Skin of body (tissue), 2 donors: ENCODE results near the gene TMEM182. TPM values are rescaled to one million over a fixed set of nuclear protein-coding genes. Genes with fewer than 3 reads are reported as not detected.
A peak's percentile ranks its signal among the peaks of the same experiment; 100 is the strongest.

ENCODE experiments used
- DNase-seq: peaks from one replicate; lab custom pipeline; 2025; lab: John Stamatoyannopoulos, UW
- total RNA-seq: library from RNA; depleted of rRNA; stranded (reverse); fragments of >200 nt; gene quantifications from one replicate; pipeline ENCODE4 v1.2.3, GENCODE V29; 2014

The TMEM182 gene
- total RNA-seq = 32.6 TPM

- DNase-seq = no peak
Measured at GRCh38 chr2:102761763-102762162, at the start of gene TMEM182. TSS of gene TMEM182 (plus strand) at chr2:102762031. CDS start at chr2:102762218, 187 bp downstream.

- no peak for DNase-seq
Measured at GRCh38 chr2:102717308-102718018, 44.4 kb upstream of the TMEM182 start.

- DNase-seq = no peak
Measured at GRCh38 chr2:102718387-102719316, 43.2 kb upstream of the TMEM182 start.

GRCh38 chr2:102724016-102724490, 37.8 kb upstream of the TMEM182 start:
- DNase-seq = no peak

GRCh38 chr2:102724553-102724952, 37.3 kb upstream of the TMEM182 start:
- no peak for DNase-seq

GRCh38 chr2:102726128-102727087, 35.4 kb upstream of the TMEM182 start:
- DNase-seq = no peak

- no peak for DNase-seq
Measured at GRCh38 chr2:102735416-102736109, 26.3 kb upstream of the TMEM182 start.

- no peak for DNase-seq
Measured at GRCh38 chr2:102736110-102736409, 25.8 kb upstream of the TMEM182 start.

GRCh38 chr2:102736410-102737409, 25.1 kb upstream of the TMEM182 start:
- DNase-seq = peak; percentile 40

- no peak for DNase-seq
Measured at GRCh38 chr2:102737431-102737830, 24.4 kb upstream of the TMEM182 start.

- no peak for DNase-seq
Measured at GRCh38 chr2:102743259-102743658, 18.6 kb upstream of the TMEM182 start.

- no peak for DNase-seq
Measured at GRCh38 chr2:102748107-102748506, 13.7 kb upstream of the TMEM182 start.

- no peak for DNase-seq
Measured at GRCh38 chr2:102749938-102750337, 11.9 kb upstream of the TMEM182 start.

- peak; percentile 8 for DNase-seq
Measured at GRCh38 chr2:102753563-102754159, 8.2 kb upstream of the TMEM182 start.

- DNase-seq = no peak
Measured at GRCh38 chr2:102754456-102755145, 7.2 kb upstream of the TMEM182 start.

- DNase-seq = no peak
Measured at GRCh38 chr2:102755284-102755683, 6.5 kb upstream of the TMEM182 start.

GRCh38 chr2:102758439-102758838, 3.4 kb upstream of the TMEM182 start:
- DNase-seq = peak; percentile 29

- DNase-seq = no peak
Measured at GRCh38 chr2:102764083-102764482, 2.3 kb downstream of the TMEM182 start.
